ENCODE data around the gene KRT222.

Gene KRT222

DNA sequence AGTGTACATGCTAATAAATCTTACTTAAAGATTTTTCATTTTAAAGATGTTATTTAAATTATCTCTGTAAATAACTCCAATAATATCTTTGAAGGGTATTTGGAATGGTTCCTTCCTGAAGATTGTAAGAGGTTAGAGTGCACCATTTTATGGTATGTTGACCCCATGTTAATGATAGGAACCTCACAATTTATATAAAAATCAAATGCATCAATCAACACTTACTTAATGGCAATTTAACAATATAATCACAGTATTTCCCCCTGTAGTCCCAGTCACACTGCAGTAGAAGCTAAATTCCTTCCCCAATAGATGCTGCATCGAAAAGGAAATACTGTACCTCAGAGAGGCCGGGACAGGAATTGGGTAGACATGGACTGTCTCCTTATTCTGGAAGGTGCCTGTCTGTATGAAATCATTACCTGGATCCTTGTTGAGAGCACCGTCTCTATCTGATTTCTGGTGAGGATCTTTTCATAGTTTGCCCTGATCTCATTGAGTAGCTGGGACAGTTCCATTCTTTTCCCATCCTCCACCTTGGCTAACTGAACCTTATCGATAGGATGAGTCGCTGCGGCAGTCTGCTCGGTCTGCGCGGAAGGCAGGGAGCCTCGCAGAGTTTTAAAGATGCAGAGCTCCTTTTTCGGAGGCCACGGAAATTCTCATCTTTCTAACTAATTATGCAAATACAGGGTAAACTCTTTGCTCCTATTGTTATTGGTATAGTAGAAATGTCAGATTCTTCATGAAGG, at the start of gene KRT222:
KRT222 (minus strand) TSS at position 596 of the 752 bp plus-strand sequence; CDS start at position 518, 78 bp downstream.
- DNase-seq, result no peak

DNA sequence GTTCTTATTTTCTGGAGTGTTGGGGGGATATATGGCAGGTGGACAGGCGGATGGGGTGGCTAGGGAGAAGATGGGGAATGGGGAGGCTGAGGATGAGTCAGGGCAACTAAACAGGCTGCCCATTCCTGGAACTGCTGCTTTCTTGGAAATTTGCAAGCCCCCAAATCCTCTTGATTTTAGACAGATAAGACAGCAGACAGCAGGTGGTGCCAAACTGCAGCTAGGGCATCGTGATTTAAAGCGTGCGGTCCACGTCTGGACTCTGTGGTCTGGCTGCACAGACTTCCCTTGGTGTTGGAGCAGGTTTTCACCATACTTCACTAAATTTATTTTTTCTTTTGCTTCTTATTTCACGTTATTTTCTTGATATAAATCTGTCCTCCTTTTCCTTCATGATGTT, 49.5 kb upstream of the KRT222 start:
- no peak for DNase-seq

DNA sequence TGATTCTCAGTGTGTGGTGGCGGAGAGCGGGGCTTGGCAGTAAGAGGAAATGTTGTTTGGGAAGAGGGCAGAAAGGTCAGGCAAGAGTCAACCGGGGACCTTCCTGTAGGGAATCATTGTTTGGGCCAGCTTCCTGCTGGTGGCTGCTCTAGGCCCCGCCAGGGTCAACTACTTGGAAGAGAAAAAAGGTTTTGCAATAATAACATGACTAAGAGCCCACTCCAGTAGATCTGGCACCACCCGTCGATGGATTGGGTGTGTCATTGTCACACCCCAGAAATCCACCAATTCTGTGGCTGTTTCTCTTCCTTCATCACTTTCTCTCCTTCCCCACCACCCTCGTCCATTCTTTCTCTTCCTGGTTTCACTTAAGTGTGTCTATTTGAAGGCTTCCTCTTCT, 42.8 kb upstream of the KRT222 start:
- DNase-seq, result no peak

DNA sequence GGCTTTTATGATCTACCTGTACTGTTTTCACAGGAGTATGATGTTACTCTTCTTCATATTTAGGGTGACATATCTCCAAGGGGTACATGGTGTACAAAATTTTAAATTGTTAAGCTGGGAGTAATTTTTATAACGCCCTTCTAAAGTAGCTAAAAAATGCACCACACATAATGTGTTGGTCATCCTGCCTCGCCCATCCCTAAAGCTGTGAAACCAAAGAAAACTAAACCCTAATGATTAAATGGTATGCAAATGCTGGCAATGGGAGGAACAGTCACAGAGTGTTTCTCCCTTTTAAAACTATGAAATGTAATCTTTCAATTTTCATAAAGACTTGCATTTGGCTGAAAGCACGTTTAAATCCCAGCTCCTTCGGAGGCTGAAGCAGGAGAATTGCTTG, 40.6 kb upstream of the KRT222 start:
- no peak for DNase-seq

DNA sequence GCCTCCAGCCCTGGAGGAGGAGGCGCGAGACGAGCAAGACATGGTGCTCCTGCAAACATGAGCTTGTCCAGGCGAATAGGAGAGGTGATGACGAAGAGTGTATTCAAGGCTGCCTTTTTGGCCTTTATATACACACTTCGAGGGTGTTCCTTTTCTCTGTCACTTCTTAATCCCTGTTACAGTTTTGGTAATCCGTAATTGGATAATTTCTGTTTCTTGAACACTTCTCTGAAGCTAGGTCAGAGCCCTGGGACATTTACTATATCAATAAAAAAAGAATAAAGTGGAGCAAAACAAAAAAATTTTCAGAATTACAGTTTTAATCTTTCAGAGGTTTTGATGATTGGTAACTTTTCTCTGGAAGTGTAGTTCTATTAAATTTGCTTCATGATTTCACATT, 38.7 kb upstream of the KRT222 start, which contains the start of gene KRT24:
KRT24 (minus strand) TSS at position 101 of the 400 bp plus-strand sequence; CDS start at position 42, 59 bp downstream.
- DNase-seq, result no peak

DNA sequence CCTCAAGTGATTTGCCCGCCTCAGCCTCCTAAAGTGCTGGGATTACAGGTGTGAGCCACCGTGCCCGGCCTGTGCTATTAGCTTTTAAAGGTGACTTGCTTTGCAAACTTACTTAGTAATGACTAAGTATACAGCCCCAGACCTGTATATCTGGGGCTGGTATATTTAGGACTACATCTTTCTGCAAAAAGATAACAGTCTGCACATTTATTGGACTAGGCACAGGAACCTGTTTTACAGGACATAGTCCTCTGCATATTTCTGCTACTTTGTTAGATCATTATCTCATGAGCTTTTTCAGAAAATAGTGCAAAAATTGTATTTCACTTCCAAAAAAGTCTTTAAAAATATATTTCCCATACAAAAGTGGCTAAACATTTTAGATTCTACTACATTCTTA, 37.3 kb upstream of the KRT222 start:
- DNase-seq, result no peak

DNA sequence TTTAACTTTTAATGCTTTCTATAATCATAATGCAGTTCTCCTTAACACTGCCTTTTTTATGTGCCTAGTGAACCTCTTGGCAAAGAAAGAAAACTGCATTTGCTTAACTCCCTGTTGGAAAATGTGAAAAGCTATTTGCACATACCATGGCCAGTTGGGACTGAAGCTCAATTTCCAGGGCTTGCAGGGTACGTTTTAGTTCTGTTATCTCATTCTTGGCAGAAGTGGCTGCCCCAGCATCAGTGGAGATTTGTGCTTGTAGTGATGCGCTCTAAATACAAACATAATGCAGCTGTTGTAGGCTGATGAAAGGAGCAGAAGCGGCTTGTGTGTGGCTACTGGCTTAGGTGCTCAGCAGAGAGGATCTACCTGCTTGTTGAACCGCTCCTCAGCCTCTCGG, 34.9 kb upstream of the KRT222 start:
- no peak for DNase-seq

DNA sequence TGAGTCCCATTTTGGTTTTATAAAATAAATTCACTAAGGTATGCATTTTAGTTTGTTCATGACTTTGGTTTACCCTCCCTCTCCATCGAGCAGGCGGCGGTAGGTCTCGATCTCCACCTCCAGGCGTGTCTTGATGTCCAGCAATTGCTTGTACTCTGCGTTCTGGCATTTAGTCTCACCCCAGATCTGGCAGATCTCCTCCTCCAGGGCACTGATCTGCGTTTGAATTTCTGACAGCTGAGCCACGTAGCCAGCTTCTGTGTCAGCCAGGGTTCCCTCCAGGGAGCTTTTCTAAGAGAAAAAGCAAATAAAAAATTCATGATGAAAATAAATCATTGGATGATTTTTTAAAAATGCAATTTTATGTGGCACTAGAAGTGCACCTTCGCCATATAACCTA, 34.4 kb upstream of the KRT222 start:
- DNase-seq, result no peak

DNA sequence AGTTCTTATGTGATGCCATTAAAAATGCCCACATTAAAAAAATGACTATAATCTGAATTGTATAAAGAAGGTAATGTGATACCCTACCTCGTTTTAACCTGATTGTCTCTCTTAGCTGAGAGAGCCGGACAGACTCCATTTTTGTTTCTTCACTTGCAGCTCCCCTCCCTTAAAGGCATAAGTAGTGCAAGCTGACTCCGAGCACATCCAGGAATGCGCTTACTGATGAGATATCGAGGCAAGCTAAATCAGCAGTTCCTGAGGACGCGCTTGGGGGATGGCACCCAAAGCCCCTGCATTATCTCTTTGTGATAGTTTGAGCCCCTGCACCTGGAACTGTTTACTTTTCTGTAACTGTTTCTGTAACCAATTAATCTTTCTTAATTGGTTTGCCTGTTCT, 32.3 kb upstream of the KRT222 start:
- no peak for DNase-seq

DNA sequence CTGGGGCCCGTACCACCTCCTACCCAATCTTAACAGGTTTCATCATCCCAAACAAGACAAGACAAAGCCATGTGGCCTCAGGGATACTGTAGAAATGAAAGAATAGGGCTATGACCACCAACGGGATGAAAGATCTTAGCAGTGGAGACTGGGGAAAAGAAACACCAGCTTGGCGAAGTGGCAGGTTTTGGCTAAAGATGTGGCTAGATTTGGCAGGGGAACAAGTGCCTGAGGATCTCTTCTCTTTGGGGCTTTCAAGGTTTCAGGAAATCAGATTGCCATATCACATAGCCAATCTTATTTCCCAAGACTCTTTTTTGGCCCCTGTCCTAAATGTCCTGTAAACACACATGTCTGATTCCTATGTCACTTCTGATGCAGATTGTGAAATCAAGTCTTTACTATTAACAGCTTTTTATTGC, 31.7 kb upstream of the KRT222 start:
- DNase-seq, result no peak

DNA sequence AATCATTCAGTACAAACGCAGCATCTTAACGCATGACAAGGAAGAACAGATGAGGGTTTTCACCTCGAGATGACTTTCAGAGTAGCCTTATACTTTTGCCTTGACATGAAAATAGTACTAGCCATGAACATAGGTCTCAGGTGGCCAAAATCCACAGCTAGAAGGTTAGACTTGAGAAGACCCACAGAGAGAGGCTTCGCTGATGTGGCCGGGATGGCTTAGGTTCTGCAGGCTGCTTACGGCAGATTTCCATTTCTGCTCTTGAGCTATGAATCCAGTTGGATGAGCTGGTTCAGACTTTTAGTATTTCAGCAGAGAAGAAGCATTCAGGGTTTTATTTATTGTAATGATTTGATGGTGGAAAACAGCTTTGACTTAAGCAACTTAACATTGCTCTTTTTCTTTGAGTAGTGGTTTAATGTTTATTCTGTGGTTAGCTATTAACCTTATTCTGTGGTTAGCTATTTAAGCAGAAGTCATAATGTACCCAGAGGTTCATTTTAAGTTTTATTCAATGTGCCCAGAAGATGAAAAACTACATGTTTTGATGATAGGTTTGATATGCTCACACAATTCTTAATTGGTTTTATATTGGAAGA, 31.0 kb upstream of the KRT222 start:
- DNase-seq, result no peak

DNA sequence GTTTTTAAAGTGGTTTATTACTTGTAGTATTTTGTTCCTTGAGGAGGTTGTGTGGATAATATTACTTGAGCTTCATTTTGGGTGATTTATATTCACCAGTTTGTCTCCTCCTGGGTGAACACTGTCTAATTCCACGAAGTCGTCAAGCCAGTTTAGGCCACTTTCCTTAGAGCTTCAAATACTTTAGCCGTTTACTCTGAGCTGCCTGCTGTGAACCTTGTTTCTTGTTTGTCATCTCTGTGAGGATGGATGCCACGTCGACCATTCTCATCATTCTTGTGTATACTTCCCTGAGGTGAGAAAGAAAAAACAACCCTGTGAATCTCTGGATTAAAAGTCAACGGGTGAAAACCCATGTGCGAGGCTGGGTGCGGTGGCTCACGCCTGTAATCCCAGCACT, 29.6 kb upstream of the KRT222 start:
- no peak for DNase-seq

DNA sequence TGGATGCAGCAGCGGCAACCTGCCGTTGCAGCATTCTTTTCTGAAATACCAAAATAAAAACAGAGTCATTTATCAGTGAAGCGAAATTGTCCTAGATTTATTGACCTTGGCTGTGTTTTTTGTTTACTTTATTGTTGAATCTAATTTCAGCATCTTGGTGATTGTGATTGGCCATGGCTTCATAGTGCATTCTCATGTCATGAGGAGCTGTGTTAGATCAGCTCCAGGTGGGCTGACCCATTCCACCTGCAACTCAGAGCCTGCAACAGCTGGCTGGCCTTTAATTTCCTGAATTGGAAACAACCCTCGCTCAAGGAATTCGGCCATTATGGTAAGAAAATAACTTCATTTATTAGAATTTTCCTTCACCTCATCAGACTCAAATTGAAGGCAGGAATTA, 22.1 kb upstream of the KRT222 start:
- no peak for DNase-seq

DNA sequence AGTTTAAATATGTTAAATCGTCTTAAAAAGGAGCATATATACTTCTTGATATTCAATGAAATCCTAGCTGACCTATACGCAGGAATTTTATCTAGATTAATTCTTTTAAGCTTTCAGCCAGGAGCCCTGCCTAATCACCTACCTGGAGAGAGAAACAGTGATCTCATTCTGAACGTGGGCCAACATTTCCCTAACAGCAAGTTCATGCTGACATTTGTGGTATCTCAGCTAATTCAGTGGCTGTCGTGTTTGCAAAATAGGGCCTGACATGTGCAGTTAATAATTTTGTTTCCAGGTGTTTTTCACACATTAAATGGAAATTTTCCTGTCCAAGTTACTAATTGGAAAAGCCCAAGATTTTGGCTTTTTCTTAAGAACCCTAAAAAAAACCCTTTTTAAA, 21.2 kb upstream of the KRT222 start:
- no peak for DNase-seq

DNA sequence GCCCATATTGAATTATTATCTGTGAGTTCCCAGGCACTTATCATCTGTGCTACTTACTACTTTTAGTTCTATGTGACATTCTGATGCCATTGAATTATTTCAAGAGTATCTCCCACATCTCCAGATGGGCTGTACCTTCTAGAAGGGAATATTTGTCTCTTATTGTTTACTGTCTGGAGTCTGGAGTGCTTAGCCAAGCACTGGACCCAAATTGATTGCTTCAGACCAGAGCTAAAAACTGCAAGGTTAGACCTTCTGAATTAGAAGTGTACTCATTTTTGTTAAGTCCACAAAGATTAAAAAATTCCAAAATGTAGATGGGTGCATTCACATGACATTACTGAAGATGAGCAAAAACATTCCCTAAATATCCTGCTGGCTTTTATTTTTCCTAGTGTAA, 16.0 kb upstream of the KRT222 start:
- no peak for DNase-seq

DNA sequence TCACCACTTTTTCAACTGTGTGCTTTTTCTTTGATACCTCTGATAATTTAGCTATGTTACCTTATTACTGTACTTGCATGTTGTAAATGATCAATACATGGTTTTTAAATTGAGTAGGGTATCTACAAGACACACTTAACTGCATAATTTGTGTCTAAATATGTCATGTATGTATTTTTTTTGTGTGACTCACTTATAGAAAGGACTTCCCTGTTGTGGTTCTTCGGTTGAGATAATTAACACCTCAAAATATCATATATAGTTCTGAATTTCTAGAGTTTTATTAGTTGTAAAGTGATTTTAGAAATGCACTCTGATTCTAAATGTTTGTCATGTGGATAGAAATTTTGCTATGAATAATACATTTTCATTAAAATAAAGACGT, 14.5 kb upstream of the KRT222 start:
- no peak for DNase-seq

DNA sequence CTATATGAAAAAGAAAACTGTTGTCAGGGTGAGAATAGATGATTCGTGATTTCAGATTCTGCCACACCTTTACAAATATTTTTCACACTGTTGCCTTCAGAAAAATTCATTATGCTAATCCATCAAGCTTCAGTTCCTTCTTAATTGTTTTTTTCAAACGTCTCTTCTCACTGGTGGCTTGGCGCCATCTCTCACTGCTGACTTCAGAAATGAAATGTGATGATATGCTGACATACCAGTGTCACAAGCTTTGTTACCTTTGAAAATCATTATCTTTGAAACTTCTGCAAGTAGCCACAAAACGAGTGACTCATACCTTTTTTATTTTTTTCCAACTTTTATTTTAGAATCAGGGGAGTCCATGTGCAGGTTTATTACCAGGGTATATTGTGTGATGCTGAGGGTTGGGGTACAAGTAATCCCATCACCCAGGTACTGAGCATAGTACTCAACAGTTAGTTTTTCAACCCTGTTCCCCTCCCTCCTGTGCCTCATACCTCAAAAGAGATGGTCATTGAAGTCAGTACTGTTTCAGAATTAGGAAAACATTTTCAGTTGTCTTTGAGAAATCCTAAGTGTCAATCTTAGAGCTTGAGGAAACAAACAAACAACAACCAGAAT, 14.0 kb upstream of the KRT222 start:
- DNase-seq, result no peak

DNA sequence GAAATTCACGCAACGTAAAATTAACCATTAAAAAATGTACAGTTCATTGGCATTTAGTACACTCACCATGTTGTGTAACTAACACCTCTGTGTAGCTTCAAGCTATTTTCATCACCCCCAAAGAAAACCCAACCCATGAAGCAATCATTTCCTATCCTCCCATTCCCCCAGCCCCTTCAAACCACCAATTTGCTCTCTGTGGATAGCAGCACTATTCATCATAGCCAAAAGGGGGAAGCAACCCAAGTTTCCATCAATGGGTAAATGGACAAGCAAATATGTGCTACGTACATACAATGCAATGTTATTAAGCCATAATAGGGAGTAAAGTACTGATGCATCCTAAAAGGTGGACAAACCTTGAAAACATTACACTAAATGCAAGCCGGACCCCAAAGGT, 10.9 kb upstream of the KRT222 start:
- DNase-seq, result no peak

DNA sequence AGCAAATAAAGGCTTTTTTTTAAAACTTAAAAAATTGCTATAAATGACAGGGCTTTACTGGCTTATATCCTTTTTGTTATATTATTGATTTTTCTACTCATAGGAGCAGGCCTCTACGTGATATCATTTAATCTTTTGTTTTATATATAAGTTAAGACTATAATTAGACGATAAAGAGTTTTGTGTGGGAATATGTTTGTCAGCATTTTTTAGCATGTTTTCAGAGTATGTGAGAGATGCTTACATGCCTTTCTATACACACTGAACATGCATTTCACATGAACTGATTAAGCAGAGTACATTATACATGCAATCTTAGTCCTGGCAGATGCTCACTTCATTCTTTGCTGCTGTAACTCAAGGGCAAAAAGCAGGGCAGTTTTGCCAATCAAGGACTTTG, 7.7 kb upstream of the KRT222 start:
- no peak for DNase-seq

DNA sequence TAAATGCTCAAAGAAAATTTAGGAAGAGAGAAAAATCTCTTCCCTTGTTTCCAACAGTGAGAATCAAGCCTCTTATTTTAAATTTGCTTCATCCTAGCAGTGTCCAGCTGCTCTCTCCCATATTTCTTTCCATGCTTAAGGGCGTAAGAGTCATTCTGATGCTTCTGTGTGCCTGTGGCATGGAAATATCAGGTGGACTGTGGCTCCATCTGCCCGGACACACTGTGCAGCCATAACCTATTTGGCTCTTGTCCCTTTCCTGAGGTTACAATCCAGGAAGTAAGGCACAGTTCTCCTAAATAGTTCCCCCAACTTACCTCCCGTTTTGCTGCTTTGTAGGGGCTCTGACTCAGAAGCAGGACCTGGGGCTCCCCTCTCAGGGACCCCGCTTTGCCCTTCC, 6.3 kb upstream of the KRT222 start:
- DNase-seq, result no peak

DNA sequence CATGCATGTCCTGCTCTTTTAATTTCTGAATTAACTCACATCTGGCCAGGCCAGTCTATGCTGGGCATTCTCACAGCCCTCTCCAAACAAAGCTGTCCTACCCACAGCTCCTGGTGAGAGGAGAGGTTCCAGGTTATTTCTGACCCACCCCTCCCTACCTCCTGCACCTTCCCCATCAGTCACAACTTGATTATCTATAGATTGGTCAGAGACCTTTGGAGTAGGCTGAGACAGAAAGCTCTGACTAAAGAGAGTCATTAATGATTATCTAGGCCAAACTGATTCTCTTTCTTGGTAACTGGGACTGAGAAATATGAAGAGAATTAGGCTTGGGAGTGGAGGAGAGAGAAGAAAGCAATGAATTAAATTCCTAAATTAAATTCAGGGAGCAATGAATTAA, 1.4 kb upstream of the KRT222 start:
- DNase-seq, result no peak

DNA sequence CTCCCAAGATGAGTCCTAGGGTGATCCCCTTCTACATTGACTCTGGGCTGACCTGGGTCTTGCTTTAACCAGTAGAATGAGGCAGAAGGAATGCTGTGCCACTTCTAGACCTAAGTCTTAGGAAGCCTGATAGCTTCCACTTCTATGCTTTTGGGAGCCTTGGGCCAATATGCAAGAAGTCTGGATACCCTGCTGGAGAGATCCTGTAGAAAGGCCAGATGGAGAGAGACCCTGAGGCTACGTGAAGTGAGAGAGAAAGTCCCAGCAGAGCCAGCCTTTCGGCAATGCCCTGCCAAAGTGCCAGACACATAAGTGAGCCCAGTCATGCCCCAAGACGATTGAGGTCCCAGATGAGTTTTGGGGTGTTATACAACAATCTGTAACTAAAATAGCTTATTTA, 1.7 kb downstream of the KRT222 start:
- no peak for DNase-seq

DNA sequence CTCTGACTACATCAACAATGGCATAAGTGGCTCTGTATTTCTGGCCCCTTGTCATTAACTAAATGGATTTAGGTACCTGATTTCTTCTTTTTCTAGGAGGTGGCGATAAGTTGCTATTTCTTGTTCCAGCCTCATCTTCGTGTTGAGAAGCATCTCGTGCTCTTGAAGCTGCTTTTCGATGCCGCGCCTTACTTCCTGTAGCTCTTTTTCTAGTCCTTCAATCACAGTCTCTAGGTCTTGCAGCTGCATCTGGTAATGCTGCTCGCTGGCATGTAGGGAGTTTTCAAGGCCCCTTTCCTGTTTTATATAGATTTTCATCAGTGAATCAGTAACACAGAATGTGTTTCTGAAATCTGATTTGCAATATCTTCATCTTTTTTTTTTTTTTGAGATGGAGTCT, 5.1 kb downstream of the KRT222 start:
- no peak for DNase-seq

DNA sequence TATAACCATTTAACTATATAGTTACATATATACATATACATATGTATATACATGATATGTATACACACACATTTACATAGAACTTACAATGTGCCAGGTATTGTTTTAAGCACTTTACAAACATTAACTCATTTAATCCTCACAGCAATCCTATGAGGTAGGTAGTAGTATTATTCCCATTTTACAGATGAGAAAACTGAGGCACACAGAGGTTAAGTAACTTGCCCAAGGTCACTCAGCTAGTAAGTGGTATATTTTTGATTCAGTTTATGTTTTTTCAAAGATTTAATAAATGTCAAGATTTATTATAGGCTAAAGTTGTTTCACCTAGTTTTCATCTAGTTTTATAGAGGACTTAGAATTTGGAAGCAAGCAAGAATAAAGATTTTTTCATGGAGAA, 6.6 kb downstream of the KRT222 start:
- DNase-seq, result no peak

DNA sequence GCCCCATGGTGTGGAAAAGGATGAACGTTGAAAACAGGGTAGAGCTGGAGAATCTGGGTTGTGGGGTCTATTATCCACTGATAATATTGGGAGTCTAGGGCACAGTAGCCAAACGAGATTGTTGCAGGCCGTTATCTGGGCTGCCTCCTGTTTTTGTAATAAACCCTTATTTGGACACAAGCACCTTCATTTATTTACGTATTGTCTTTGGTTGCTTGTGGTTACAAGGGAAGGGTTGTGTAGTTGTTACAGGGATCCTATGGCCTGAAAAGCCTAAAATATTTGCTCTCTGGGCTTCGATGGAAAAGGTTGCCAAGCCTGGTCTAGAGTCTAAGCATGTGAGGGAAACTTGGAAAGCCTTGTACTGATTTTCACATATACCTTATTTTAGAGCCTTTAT, 13.0 kb downstream of the KRT222 start:
- DNase-seq, result no peak
